Muscle of arm (tissue), 12 donors: ENCODE data around the gene YPEL1. TPM values are rescaled to one million over a fixed set of nuclear protein-coding genes. Genes with fewer than 3 reads are reported as not detected.
"Not testable (repeated sequence)": the region's sequence is repeated elsewhere in the genome, so short reads cannot be mapped to it uniquely, and the experiment has no call there.

Experiments
- DNase-seq: peaks from one replicate; pipeline ENCODE4 v3.0.0-alpha.2; 2013
- polyA plus RNA-seq, 12 donors: library from polyadenylated mRNA; unstranded; fragments of 120-200 nt; gene quantifications; one replicate each; pipeline ENCODE4 v1.2.1, GENCODE V29; 2013; ENCODE audit not compliant: insufficient read length in 12 of 12

Gene YPEL1
- polyA plus RNA-seq, 12 donors = 12.1 to 25.4 (median 20.0) TPM; not detected in 2

DNA sequence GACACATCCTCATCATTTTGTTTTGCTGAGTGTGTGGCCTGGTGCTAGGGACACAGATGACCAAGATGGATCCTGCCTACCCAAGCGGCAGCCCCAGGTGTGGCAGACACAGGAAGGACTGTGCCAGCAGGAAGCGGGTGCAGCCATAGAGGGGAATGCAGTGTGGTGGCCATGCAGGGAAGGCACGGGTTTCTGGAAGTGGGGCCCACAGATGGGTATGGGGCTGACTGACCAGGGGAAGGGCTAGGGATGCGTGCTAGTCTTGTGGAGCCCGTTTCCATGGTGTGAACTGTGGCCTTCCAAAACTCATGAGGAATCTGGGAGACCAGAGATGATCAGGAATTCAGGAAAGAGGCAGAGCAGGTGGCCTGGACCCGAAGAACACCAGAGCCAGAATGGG, 33.5 kb downstream of the YPEL1 start:
- DNase-seq = no peak

DNA sequence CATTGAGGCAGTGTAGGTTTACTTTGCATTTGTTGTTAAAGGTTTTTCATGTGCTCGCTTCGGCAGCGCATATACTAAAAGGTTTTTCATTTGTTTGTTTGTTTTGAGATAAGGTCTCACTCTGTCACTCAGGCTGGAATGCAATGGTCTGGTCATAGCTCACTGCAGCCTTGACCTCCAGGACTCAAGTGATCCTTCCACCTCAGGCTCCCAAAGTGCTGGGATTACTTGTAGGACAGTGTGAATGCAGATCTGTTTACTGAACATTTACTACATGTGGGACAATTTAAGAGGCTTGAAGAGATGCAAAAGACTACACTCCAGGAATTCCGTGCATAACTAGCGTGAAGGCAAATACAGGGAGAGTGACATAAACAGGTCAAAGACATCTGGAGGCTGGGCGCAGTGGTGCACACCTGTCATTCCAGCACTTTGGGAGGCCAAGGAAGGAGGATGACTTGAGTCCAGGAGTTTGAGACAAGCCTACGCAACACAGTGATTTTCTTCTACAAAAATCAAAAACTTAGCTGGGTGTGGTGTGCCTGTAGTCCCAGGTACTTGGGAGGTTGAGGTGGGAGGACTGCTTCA, 34.1 kb downstream of the YPEL1 start:
- no peak for DNase-seq

DNA sequence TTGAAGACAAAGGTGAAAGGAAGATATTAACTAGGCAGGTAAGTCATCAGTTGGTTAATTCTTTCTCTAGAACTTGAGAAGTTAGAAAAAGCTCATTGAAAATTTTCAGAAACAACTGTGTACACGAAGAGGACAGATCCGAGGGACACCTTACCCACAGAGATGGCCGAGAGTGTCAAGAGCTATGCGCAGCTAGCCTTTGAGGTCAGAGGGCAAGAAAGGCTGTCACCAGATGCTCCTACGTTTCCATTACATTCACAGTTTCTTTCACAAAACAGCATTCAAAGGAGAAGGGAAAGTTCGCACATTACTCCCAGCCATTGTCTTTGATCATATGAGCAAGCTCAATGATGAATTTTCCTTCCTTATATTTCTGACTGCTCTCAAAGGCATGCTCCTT, 34.8 kb downstream of the YPEL1 start:
- DNase-seq = no peak

- no peak for DNase-seq
Measured at GRCh38 chr22:21699643-21700042, 36.0 kb downstream of the YPEL1 start.

DNA sequence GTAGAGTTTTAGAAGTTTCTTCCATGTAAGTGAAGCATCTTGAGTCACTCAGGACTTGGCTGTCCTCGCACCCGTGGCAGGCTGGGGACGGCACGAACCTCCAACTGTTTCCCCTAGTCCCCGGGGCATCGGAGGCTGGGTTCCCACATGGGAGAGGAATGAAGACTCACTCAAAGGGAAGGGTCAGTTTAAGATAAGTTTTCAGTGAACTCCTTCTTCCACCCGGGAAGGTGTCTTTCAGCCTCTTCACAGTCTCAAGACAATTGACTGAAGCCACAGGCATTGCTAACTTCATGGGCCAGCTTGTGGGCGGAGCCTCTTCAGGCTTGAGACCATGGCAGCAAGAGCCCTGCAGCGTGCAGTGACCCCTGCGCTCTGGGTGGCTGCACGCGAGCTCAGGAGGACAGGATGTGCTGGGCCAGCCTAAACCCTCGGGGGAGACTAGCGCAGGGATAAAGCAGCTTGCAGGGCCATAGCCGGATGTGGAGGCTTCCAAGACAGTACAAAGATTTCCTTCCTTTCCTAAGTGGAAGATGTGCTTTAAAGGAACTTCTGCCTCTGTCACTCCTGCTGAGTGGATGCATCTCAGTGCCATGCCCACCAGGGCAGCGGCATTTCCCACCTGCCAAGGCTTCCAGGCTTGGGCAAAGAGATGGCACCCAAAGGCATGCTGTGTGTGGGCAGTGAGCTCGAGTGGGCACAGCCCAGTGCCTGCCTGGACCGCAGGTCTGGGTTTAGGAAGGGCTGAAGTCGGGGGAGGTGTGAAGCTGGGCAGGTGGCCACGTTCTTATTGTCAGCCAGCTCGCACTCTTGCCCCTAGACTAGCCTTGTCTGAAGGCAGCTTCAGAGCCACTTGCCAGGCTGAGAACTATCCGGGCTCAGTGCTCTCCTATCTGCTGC, 36.9 kb downstream of the YPEL1 start:
- DNase-seq = no peak

DNA sequence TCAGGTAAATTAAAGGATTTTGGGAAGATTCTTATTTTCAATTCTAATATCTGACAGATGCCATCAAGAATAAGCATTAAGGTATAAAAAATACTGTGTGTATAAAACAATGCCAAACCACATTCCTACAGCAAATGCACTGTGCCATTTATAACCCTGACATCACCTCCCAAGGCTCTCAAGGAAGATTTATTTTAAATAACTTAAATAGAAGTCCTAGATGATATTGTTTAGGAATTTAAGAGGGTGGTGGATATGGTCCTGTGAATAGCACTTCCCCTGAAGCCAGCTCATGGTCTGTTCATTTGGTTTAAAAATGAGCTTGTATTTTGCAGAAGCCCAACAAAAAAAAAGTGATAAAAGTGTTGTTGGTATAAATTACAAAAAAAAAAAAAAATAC, 37.7 kb downstream of the YPEL1 start:
- DNase-seq = no peak

GRCh38 chr22:21697021-21697771, 38.4 kb downstream of the YPEL1 start:
- no peak for DNase-seq

DNA sequence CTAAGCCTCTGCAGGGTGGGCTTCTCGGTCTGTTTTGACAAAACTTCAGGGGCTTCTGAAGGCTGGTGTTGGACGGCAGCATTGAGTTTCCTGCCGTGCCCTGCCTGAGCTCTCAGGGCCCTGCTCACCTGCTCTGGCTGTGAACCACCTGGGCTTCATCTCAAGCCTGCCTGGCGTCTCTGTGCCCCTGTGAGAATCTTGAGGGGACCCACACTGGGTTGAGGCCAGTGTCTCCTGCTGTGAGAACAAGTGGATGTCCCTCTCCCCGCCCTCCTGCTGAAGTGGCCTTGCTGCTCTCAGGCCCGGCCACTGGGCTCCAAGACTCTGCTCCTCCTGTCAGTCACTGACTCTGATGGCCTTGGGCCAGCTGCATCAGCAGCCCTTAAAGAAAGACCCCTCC, 39.5 kb downstream of the YPEL1 start:
- no peak for DNase-seq

DNA sequence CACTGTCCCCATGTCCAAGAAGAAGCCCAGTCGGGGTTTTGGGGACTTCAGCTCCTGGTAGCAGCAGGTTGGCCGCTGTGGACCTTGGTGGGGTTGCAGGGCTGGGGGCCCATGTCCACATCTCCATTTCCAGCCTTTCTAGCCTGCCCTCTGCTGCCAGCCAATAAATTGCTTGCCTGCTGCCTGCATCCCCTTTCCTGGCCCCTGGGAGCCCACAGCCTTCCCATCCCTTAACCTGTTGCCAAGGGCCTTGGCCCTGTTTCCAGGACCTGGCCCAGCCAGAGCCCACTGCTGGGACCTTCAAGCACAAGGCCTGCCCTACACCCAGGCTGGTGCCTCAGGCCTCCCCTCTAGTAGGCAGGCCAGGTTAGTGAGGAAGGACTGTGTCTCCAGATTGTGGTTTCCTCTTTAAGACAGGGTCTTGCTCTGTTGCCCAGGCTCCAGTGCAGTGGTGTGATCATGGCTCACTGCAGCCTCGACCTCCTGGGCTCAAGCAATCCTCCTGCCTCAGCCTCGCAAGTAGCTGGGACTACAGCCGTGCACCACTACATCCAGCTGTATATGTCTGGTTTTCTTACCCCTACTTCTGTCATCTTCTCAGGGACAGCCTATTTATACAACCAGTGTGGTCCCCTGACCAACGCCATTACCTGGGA, 40.0 kb downstream of the YPEL1 start:
- no peak for DNase-seq

GRCh38 chr22:21694795-21695429, 40.7 kb downstream of the YPEL1 start:
- no peak for DNase-seq

- DNase-seq = no peak
Measured at GRCh38 chr22:21694394-21694793, 41.2 kb downstream of the YPEL1 start.

DNA sequence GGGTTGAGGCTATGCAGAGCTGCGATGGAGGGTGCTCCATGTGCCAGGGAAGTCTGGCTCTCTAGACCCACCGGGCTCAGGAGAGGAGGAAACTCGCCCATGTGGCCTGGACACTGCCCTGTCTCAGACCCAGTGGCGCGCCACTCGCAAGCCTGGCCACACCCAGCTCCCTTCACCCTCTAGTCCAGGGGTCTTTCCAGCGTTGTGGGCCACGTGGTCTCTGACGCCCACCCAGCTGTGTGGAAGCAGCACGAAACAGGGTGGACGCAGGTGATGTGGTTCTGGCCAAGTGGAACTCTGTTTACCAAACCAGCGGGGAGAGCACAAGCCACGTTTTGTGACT, 41.6 kb downstream of the YPEL1 start:
- DNase-seq = no peak

DNA sequence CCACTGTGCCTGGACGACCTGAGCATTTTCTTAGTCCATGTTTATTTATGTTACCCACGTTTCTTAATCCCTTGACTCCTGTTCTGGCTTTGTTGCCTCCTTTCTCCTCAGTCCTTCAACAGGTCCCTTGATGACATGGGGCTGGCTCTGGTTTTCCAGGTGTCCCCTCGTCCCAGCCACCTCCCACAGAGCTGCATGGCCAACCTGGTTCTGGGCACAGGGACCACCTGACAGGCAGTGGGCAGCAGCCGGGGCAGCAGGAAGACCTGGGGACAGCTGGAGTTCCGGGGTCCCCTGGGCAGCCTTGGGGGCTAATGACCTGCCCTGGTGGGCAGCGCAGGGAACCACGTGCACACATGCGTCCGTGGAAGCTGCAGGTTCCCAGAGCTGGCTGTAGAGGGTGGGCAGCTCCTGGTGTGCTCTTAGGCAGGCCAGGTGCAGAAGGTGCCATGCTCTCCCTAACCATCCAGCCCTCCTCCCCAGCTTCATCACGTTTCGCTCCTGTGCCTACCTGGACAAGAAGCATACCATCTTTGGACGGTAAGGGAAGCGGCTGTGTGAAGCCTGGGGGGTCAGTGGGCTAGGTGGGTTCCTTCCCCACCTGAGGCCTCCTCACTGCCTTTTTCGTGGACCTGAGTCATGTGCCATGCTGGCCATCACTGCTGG, 42.1 kb downstream of the YPEL1 start:
- DNase-seq = no peak

- DNase-seq = not testable (repeated sequence)
Measured at GRCh38 chr22:21692856-21693255, 42.7 kb downstream of the YPEL1 start.

DNA sequence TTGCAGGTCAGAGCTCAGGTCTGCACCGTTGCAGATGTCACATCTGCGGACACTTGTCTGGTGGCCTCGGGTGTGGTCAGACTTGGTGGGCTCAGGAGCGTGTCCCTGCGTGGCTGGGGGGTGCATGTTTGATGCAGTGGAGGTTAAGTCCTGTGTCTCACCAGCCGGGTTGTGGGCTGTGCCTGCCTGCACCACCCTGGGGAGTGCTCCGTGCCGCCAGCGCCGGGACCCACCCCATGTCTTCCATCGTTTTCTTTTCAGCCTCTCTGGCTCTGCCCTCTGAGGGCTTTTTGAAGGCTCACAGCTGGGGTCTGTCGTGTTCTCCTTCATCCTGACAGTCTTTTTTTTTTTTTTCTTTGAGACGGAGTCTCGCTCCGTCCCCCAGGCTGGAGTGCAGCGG, 43.8 kb downstream of the YPEL1 start:
- DNase-seq = no peak

DNA sequence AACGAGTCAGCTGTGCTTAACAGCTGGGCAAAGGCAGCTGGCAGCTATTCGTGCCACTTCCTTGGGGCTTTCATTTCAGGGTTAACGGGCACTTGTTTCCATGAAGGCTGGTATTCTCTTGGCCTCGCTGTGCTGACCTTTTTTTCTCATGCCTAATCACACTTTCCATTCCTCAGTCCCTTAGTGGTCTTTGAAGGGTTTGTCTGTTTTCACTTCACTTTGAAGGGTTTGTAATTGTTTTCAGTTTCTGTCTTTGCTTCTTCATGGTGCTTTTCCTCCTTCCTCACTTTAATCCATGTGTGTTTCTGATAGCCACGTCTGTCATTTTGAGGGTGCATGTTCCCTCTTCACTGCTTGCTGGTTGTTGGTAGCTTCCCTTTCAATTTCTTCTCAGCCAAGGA, 45.2 kb downstream of the YPEL1 start:
- peak; percentile 15 for DNase-seq

GRCh38 chr22:21688706-21689381, 46.8 kb downstream of the YPEL1 start:
- DNase-seq = no peak

DNA sequence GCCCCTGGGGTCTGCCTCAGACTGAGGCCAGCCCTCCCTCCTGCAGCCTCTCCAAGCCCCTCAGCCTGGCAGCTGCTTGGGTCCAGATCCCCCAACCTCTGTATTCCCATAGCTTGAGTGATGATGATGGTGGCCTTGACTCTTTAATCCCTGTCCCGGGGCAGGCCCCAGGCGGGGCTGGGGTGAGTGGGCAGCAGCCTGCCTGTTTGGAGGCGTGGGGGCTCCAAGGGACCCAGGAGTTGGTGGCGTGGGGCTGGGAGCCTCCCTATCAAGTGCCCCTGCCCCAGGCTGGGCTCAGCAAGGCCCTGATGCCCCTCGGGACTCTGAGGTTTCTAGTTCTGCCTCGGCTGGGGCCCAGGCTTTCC, 47.3 kb downstream of the YPEL1 start:
- DNase-seq = no peak

DNA sequence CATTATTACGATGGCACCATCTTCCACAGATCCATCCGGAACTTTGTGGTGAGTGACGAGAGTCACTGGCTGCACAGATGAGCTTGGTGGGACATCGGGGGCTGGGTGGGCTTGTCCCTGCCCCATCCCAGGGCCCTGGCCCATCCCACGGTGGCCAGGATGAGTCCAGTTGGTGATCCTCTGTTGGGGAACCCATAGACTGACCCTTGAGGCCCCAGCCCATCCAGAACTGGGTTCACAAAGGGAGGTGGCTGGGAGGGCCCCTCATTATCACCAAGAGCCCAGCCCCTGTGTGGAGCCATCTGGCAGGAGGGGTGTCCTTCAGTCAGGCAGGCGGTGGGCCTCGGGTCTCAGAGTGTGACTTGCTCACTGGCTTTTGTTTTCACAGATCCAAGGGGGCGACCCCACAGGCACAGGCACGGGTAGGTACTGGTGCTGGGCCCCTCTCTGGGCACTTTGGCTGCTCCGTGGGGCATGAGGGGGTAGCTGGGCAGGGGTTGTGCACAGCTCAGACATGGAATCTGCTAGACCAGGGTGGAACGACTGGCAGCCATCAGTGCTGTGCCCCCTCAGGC, 47.8 kb downstream of the YPEL1 start:
- DNase-seq = no peak

- no peak for DNase-seq
Measured at GRCh38 chr22:21686634-21687393, 48.8 kb downstream of the YPEL1 start.
